ENCODE measurements around the gene GPC3. TPM values are rescaled to one million over a fixed set of nuclear protein-coding genes. Genes with fewer than 3 reads are reported as not detected.

GPC3 gene
- polyA plus RNA-seq, 3 donors, result not detected

- Mint-ChIP-seq H3K36me3 (no peaks in the 10 kb centered on the region), H3K4me1 (peaks cover 22% of the 10 kb centered on the region), H3K27ac (peak overlapping the region in 1 of 7 donors; percentile 3), H3K4me3 (no peak overlapping the region), H3K9me3 (peaks cover 4 to 14% (median 5%) of the 10 kb centered on the region in 7 donors), H3K27me3 (ENCODE audit: low read depth in 3 of 3) (peaks cover 0 to 6% (median 2%) of the 10 kb centered on the region in 3 donors)
- Histone ChIP-seq H3K27me3 (ENCODE audit: control insufficient read depth in 2 of 2, insufficient read depth in 2 of 2, low read length in 2 of 2) (peaks cover 0 to 3% of the 10 kb centered on the region in 2 donors), H3K9me3 (replicated peaks in 1 of 2; ENCODE audit: control insufficient read depth in 1 of 2, insufficient read depth in 1 of 2, low read length in 2 of 2) (peaks cover 0 to 6% of the 10 kb centered on the region in 2 donors), H3K4me2 (replicated peaks; ENCODE audit: extremely low read depth, low read length, poor library complexity, severe bottlenecking) (peak overlapping the region; percentile 11), H3K9ac (ENCODE audit: insufficient read depth, low read length, poor library complexity, severe bottlenecking) (no peak overlapping the region), H4K20me1 (ENCODE audit: insufficient read depth, low read length) (no peaks in the 10 kb centered on the region), H3K79me2 (ENCODE audit: insufficient read depth, low read length) (no peaks in the 10 kb centered on the region), H3K4me1 (ENCODE audit: control insufficient read depth in 1 of 2, insufficient read depth in 2 of 2, low read length in 2 of 2) (peaks cover 22 to 25% of the 10 kb centered on the region in 2 donors), H3K4me3 (replicated peaks in 1 of 3; ENCODE audit: low read depth in 2 of 3, low read length in 3 of 3) (no peak overlapping the region), H2AFZ (ENCODE audit: insufficient read depth, low read depth, low read length, poor library complexity, severe bottlenecking) (no peak overlapping the region), H3K27ac (ENCODE audit: low read depth in 1 of 2, low read length in 2 of 2) (no peak overlapping the region), H3K36me3 (replicated peaks in 1 of 2; ENCODE audit: control insufficient read depth in 1 of 2, insufficient read depth in 2 of 2, low read length in 2 of 2) (no peaks in the 10 kb centered on the region)
- TF ChIP-seq, protein P1, sequence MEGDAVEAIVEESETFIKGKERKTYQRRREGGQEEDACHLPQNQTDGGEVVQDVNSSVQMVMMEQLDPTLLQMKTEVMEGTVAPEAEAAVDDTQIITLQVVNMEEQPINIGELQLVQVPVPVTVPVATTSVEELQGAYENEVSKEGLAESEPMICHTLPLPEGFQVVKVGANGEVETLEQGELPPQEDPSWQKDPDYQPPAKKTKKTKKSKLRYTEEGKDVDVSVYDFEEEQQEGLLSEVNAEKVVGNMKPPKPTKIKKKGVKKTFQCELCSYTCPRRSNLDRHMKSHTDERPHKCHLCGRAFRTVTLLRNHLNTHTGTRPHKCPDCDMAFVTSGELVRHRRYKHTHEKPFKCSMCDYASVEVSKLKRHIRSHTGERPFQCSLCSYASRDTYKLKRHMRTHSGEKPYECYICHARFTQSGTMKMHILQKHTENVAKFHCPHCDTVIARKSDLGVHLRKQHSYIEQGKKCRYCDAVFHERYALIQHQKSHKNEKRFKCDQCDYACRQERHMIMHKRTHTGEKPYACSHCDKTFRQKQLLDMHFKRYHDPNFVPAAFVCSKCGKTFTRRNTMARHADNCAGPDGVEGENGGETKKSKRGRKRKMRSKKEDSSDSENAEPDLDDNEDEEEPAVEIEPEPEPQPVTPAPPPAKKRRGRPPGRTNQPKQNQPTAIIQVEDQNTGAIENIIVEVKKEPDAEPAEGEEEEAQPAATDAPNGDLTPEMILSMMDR (IDR thresholded peaks at IDR 0.05), result no peak
- DNase-seq, result peak; percentile 6 to 20 (median 18)
- no CpG with 5 or more reads among the region's 4 CpGs for WGBS (ENCODE audit: insufficient coverage)
- intact Hi-C loops (cut with micrococcal nuclease), result loop anchor here in 1 of 2 donors (10.0 kb wide), 1 partner anchor 54 kb away; no protein-coding TSS in a partner anchor
Observed at GRCh38 chrX:133609166-133609565, 376.2 kb downstream of the GPC3 start.

DNA sequence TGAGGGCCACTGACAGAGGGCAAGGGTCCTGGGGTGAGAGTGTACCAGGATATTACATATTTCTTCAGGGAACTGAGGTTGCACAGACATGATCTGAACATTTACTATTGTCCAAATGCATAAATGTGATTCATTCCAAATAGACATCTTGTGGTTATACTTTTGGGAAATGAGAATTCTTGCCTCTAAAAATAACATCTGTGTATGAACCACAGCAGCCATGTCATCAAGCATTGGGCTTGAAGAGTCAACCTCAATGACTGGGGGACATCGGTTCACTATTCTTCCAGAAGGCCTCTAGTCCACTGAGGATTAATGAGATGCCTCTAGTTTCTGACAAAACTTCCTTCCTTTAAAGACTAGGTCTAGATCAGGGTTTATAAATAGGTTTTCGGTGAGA lies 377.0 kb downstream of the GPC3 start:
- peak overlapping the region; percentile 11 for H3K4me2 ChIP-seq (replicated peaks; ENCODE audit: extremely low read depth, low read length, poor library complexity, severe bottlenecking)
- peak overlapping the region in 5 of 7 donors; percentile 40 to 83 (median 62) for H3K27ac Mint-ChIP-seq
- DNase-seq, result peak; percentile 30 to 36 (median 35)
- TF ChIP-seq, protein P1 (IDR thresholded peaks at IDR 0.05), result no peak
- H3K9me3 ChIP-seq (replicated peaks in 1 of 2; ENCODE audit: control insufficient read depth in 1 of 2, insufficient read depth in 1 of 2, low read length in 2 of 2), result no peaks in the 10 kb centered on the region
- no peaks in the 10 kb centered on the region for H3K36me3 ChIP-seq (replicated peaks in 1 of 2; ENCODE audit: control insufficient read depth in 1 of 2, insufficient read depth in 2 of 2, low read length in 2 of 2)
- peaks cover 0 to 9% (median 0%) of the 10 kb centered on the region in 7 donors for H3K9me3 Mint-ChIP-seq
- no peak overlapping the region for H2AFZ ChIP-seq (ENCODE audit: insufficient read depth, low read depth, low read length, poor library complexity, severe bottlenecking)
- no peak overlapping the region for H3K9ac ChIP-seq (ENCODE audit: insufficient read depth, low read length, poor library complexity, severe bottlenecking)
- intact Hi-C loops (cut with micrococcal nuclease), result loop anchor here in 1 of 2 donors (10.0 kb wide), 1 partner anchor 54 kb away; no protein-coding TSS in a partner anchor
- no peaks in the 10 kb centered on the region for H4K20me1 ChIP-seq (ENCODE audit: insufficient read depth, low read length)
- H3K4me1 Mint-ChIP-seq, result peaks cover 22% of the 10 kb centered on the region
- no peaks in the 10 kb centered on the region for H3K36me3 Mint-ChIP-seq
- no peak overlapping the region for H3K27ac ChIP-seq (ENCODE audit: low read depth in 1 of 2, low read length in 2 of 2)
- WGBS (ENCODE audit: insufficient coverage), result no CpG with 5 or more reads among the region's 2 CpGs
- peaks cover 22 to 25% of the 10 kb centered on the region in 2 donors for H3K4me1 ChIP-seq (ENCODE audit: control insufficient read depth in 1 of 2, insufficient read depth in 2 of 2, low read length in 2 of 2)
- peaks cover 0 to 3% of the 10 kb centered on the region in 2 donors for H3K27me3 ChIP-seq (ENCODE audit: control insufficient read depth in 2 of 2, insufficient read depth in 2 of 2, low read length in 2 of 2)
- peaks cover 0 to 6% (median 2%) of the 10 kb centered on the region in 3 donors for H3K27me3 Mint-ChIP-seq (ENCODE audit: low read depth in 3 of 3)
- no peak overlapping the region for H3K4me3 Mint-ChIP-seq
- H3K4me3 ChIP-seq (replicated peaks in 1 of 3; ENCODE audit: low read depth in 2 of 3, low read length in 3 of 3), result no peak overlapping the region
- H3K79me2 ChIP-seq (ENCODE audit: insufficient read depth, low read length), result no peaks in the 10 kb centered on the region
